HepG2 (cell line): ENCODE measurements around the gene SH3BGR. TPM values are rescaled to one million over a fixed set of nuclear protein-coding genes. Genes with fewer than 3 reads are reported as not detected.
A peak's percentile ranks its signal among the peaks of the same experiment; 100 is the strongest.
"Not testable (repeated sequence)": the region's sequence is repeated elsewhere in the genome, so short reads cannot be mapped to it uniquely, and the experiment has no call there.

Experiments used
- ATAC-seq: fragments of 200-7000 bp; cut with Tn5 transposase; 3 replicates; pipeline ENCODE4 v1.9.1; 2020; ENCODE audit warnings: mild to moderate bottlenecking, moderate library complexity
- BruUV-seq: library from RNA; stranded (reverse); fragments of 400-500 nt; replicated peaks from 2 replicates; lab custom pipeline; 2021; lab: Mats Ljungman, UMichigan
- CTCF ChIA-PET: fragments of 300-600 bp; formaldehyde crosslinking; extraction: SDS; loops from one replicate; lab custom pipeline; 2021; ENCODE audit warnings: low total read pairs, inconsistent platforms, low intra/inter-chr PET ratio; lab: Yijun Ruan, JAX
- POLR2A ChIA-PET: fragments of 350-600 bp; sonication (Branson Sonifier 250); formaldehyde crosslinking; loops from one replicate; lab custom pipeline; 2020; ENCODE audit warnings: antibody characterized with exemption, inconsistent platforms; lab: Yijun Ruan, JAX
- DNase-seq: peaks from one replicate; pipeline ENCODE4 v3.0.0-alpha.2; 2015; ENCODE audit warnings: low spot score
- FAIRE-seq: peaks from 3 replicates; lab custom pipeline; 2011; peaks lifted over from hg19 to GRCh38; lab: Jason Lieb, UNC
- H2AFZ ChIP-seq: one replicate; pipeline ENCODE4 v1.6.1; 2011; ENCODE audit warnings: low read length, inconsistent platforms
- H3K27ac ChIP-seq: fragments of 300-600 bp; 3 replicates; pipeline ENCODE4 v1.8.0; 2011; ENCODE audit warnings: mixed run types, mild to moderate bottlenecking, mixed read lengths, low read length, inconsistent platforms; ENCODE audit not compliant: insufficient read depth; ENCODE audit errors: extremely low read length
- H3K27me3 ChIP-seq, 2 experiments: fragments of 200-600 bp in 1 of 2; 2 replicates in 1 of 2; 3 replicates in 1 of 2; pipeline versions ENCODE4 v1.6.0 to v1.8.0; 2011; ENCODE audit warnings: low read length in 2 of 2, mild to moderate bottlenecking in 2 of 2, moderate library complexity in 2 of 2, inconsistent platforms in 1 of 2; ENCODE audit not compliant: insufficient read depth in 2 of 2, control insufficient read depth in 1 of 2
- H3K36me3 ChIP-seq, 2 experiments: fragments of 200-600 bp in 1 of 2; replicated peaks in 1 of 2; 2 replicates in 1 of 2; 3 replicates in 1 of 2; pipeline versions ENCODE4 v1.5.1 to v1.8.0; 2011; ENCODE audit warnings: low read length in 2 of 2, inconsistent platforms in 1 of 2; ENCODE audit not compliant: insufficient read depth in 2 of 2, control insufficient read depth in 1 of 2
- H3K4me1 ChIP-seq: 2 replicates; pipeline ENCODE4 v1.5.1; 2012; ENCODE audit warnings: low read length, inconsistent platforms; ENCODE audit not compliant: insufficient read depth
- H3K4me2 ChIP-seq: 2 replicates; pipeline ENCODE4 v1.6.0; 2011; ENCODE audit warnings: low read depth, low read length, inconsistent platforms
- H3K4me3 ChIP-seq, 3 experiments: fragments of 200-600 bp in 1 of 3; sonication (generic), shearing (Covaris generic) in 1 of 3; replicated peaks in 1 of 3; 2 replicates each; pipeline ENCODE4 v1.5.1; 2011 to 2016; ENCODE audit warnings: low read length in 3 of 3, inconsistent platforms in 2 of 3, low read depth in 2 of 3, mild to moderate bottlenecking in 2 of 3, control low read depth in 1 of 3, mixed read lengths in 1 of 3; ENCODE audit not compliant: insufficient read depth in 1 of 3
- H3K79me2 ChIP-seq: one replicate; pipeline ENCODE4 v1.6.1; 2011; ENCODE audit warnings: low read length, inconsistent platforms; ENCODE audit not compliant: insufficient read depth
- H3K9ac ChIP-seq: 2 replicates; pipeline ENCODE4 v1.6.0; 2011; ENCODE audit warnings: mild to moderate bottlenecking, low read depth, low read length, inconsistent platforms; ENCODE audit not compliant: insufficient read depth
- H3K9me3 ChIP-seq: 2 replicates; pipeline ENCODE4 v1.5.1; 2012; ENCODE audit warnings: mild to moderate bottlenecking, low read length
- H4K20me1 ChIP-seq: 2 replicates; pipeline ENCODE4 v1.6.0; 2011; ENCODE audit warnings: inconsistent platforms, mild to moderate bottlenecking, low read length, moderate library complexity; ENCODE audit not compliant: insufficient read depth
- ARNT ChIP-seq: fragments of 450-650 bp; IDR thresholded peaks from 2 replicates; pipeline ENCODE4 v1.6.1; 2017
- CREBL2 ChIP-seq: sonication (generic); formaldehyde crosslinking; IDR thresholded peaks from 2 replicates; pipeline ENCODE4 v1.8.1; 2023; ENCODE audit warnings: missing genetic modification reagents, mild to moderate bottlenecking, borderline replicate concordance
- DMTF1 ChIP-seq: sonication (generic); formaldehyde crosslinking; IDR thresholded peaks from 2 replicates; pipeline ENCODE4 v1.4.0; 2020; ENCODE audit warnings: mild to moderate bottlenecking, missing genetic modification reagents
- SCMH1 ChIP-seq: sonication (generic); formaldehyde crosslinking; IDR thresholded peaks from 2 replicates; pipeline ENCODE4 v1.9.0; 2021; ENCODE audit warnings: missing genetic modification reagents, mild to moderate bottlenecking, borderline replicate concordance
- SMARCE1 ChIP-seq: fragments of 450-650 bp; IDR thresholded peaks from 2 replicates; pipeline ENCODE4 v1.6.1; 2017; ENCODE audit warnings: borderline replicate concordance
- SRY ChIP-seq: sonication (generic); formaldehyde crosslinking; IDR thresholded peaks from 2 replicates; pipeline ENCODE4 v1.8.0; 2022; ENCODE audit warnings: mild to moderate bottlenecking, missing genetic modification reagents
- ZFP90 ChIP-seq: sonication (generic); formaldehyde crosslinking; IDR thresholded peaks from 2 replicates; pipeline ENCODE4 v1.8.0; 2022; ENCODE audit warnings: missing genetic modification reagents, mild to moderate bottlenecking, inconsistent platforms, borderline replicate concordance
- ZNF552 ChIP-seq: sonication (generic); formaldehyde crosslinking; IDR thresholded peaks from 2 replicates; pipeline ENCODE4 v1.9.0; 2022; ENCODE audit warnings: missing genetic modification reagents, mild to moderate bottlenecking, borderline replicate concordance
- ZNF567 ChIP-seq: sonication (generic); formaldehyde crosslinking; IDR thresholded peaks from 2 replicates; pipeline ENCODE4 v1.8.1; 2023; ENCODE audit warnings: mild to moderate bottlenecking, missing genetic modification reagents, borderline replicate concordance
- whole genome bisulfite sequencing: methylation state at CpG from one replicate; pipeline ENCODE4 v1.1.6; 2017; ENCODE audit warnings: low lambda C conversion rate; 5-methylcytosine and 5-hydroxymethylcytosine counted together
- in situ Hi-C: cut with HindIII; loops from 2 replicates; pipeline ENCODE4 v1.10.0; 2017; ENCODE audit warnings: low pct_unique_long_range_greater_than_20kb; ENCODE audit not compliant: extremely low pct_ligation_motif_present
- intact Hi-C: fragments of 100-400 bp; cut with micrococcal nuclease; formaldehyde crosslinking; loops from one replicate; pipeline ENCODE4 v1.10.0; 2022; ENCODE audit not compliant: unreplicated experiment
- polyA plus RNA-seq, 8 experiments: library from polyadenylated mRNA; depleted of rRNA in 3 of 8; stranded (reverse) in 7 of 8; unstranded in 1 of 8; fragments of >200 nt; fragmentation: Illumina TruSeq in 4 of 8; extraction: Trizol in 4 of 8; gene quantifications; 2 replicates each; pipeline versions ENCODE4 v1.2.1 to v1.2.3, GENCODE V29; 2011 to 2016; ENCODE audit warnings: low read depth in 4 of 8, missing spikeins in 1 of 8, mixed read lengths in 1 of 8; ENCODE audit not compliant: insufficient read depth in 1 of 8
- total RNA-seq, 5 experiments: library from RNA; depleted of rRNA; stranded (reverse); fragments of >200 nt; fragmentation: Illumina TruSeq; extraction: Trizol; gene quantifications; 2 replicates each; pipeline ENCODE4 v1.2.3, GENCODE V29; 2016; ENCODE audit warnings: low read depth in 1 of 5

Gene SH3BGR
- total and polyA plus RNA-seq, 2 of the 13 experiments (the other 11 are each of a cell fraction or from before 2014, with no cell fraction given): 0.48 TPM; not detected in 1

- TF ChIP-seq CREBL2 (CRISPR knock-in tag) (no peak), SRY (CRISPR knock-in tag) (no peak), SCMH1 (CRISPR knock-in tag) (no peak), SMARCE1 (no peak)
Measured at GRCh38 chr21:39451332-39452206, at the start of gene SH3BGR (continued).

DNA sequence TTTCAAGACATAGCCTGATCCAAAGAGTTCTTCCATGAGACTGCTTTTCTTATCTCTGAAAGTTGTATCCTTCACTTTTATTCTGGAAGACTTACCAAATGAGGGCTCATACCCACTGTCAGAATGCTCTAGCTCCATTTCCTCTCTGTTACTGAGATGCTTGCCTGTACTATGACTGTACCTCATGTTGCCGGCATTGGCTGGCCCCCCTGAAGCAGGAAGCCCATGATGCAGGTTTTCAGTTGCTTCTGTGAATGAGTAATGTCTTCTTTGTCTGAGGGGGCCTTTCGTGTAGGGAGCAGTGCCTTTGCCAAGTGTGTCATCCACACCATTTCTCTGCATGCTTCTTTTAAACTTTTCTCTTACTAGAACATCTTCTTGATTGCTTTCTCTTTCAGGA, 45.7 kb upstream of the SH3BGR start:
- Histone ChIP-seq H3K4me1 (no peaks in the 10 kb centered on the region), H3K9me3 (no peaks in the 10 kb centered on the region), H3K9ac (no peak overlapping the region), H3K36me3 (peaks cover 0 to 1% of the 10 kb centered on the region in 2 experiments; a peak in 2 of 5 replicates), H3K79me2 (no peaks in the 10 kb centered on the region), H2AFZ (no peak overlapping the region), H3K4me2 (no peak overlapping the region), H3K27me3 (no peaks in the 10 kb centered on the region), H3K27ac (no peak overlapping the region), H3K4me3 (no peak overlapping the region), H4K20me1 (no peaks in the 10 kb centered on the region)
- ATAC-seq: no peak
- no peak for TF ChIP-seq DMTF1 (CRISPR knock-in tag)
- no peak for TF ChIP-seq ZNF567 (CRISPR knock-in tag)
- no peak for TF ChIP-seq ARNT
- TF ChIP-seq ZFP90 (CRISPR knock-in tag): peak; percentile 98
- no peak for TF ChIP-seq ZNF552
- WGBS: 92% methylated on average over 2 of the region's 2 CpGs
- BruUV-seq: no TSS peak
- intact Hi-C loops (no loop called here), in situ Hi-C loops (no loop called here)
- ChIA-PET POLR2A (no interaction called here), CTCF (no interaction called here)
- no peak for DNase-seq
- FAIRE-seq: no peak

- POLR2A ChIA-PET, H3K79me2 ChIP-seq, H3K9me3 ChIP-seq, H3K4me1 ChIP-seq, ATAC-seq, H3K9ac ChIP-seq, H4K20me1 ChIP-seq, H3K36me3 ChIP-seq, H3K27me3 ChIP-seq, BruUV-seq, H3K27ac ChIP-seq, H3K4me2 ChIP-seq, H3K4me3 ChIP-seq, FAIRE-seq, H2AFZ ChIP-seq, in situ Hi-C loops, intact Hi-C loops, DNase-seq, CTCF ChIA-PET: not testable (repeated sequence)
- WGBS: 83% methylated on average over 5 of the region's 5 CpGs
Measured at GRCh38 chr21:39419204-39419603, 32.6 kb upstream of the SH3BGR start.
